ENCODE results near the gene CEP290.

Gene CEP290

DNA sequence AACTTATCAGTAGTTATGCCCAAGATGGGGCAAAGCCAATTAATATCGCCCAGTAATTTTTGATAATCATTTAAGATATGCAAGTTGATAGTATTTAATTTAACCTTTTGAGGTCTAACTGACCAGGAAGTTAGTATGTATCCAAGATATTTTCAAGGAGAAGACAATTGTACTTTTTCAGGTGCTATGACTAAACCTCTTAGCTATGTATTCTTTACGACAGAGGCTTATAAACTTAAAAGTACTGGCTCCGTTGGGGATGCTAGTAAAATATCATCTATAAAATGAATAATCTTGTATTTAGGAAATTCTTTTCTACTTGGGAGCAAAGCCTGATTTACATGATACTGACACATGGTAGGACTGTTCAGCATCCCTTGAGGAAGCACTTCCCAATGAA is 40.5 kb upstream of the CEP290 start:
- no peak overlapping the region for H3K4me3 ChIP-seq (ENCODE audit: low read depth, low read length)
- TF ChIP-seq, protein P1, sequence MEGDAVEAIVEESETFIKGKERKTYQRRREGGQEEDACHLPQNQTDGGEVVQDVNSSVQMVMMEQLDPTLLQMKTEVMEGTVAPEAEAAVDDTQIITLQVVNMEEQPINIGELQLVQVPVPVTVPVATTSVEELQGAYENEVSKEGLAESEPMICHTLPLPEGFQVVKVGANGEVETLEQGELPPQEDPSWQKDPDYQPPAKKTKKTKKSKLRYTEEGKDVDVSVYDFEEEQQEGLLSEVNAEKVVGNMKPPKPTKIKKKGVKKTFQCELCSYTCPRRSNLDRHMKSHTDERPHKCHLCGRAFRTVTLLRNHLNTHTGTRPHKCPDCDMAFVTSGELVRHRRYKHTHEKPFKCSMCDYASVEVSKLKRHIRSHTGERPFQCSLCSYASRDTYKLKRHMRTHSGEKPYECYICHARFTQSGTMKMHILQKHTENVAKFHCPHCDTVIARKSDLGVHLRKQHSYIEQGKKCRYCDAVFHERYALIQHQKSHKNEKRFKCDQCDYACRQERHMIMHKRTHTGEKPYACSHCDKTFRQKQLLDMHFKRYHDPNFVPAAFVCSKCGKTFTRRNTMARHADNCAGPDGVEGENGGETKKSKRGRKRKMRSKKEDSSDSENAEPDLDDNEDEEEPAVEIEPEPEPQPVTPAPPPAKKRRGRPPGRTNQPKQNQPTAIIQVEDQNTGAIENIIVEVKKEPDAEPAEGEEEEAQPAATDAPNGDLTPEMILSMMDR (IDR thresholded peaks at IDR 0.05; ENCODE audit: borderline replicate concordance, insufficient read depth, low read depth, low read length): no peak

- H3K4me3 ChIP-seq (ENCODE audit: low read depth, low read length): no peak overlapping the region
- TF ChIP-seq, protein P1 (IDR thresholded peaks at IDR 0.05; ENCODE audit: borderline replicate concordance, insufficient read depth, low read depth, low read length): no peak
Measured at GRCh38 chr12:88181881-88182280, 40.0 kb upstream of the CEP290 start.

DNA sequence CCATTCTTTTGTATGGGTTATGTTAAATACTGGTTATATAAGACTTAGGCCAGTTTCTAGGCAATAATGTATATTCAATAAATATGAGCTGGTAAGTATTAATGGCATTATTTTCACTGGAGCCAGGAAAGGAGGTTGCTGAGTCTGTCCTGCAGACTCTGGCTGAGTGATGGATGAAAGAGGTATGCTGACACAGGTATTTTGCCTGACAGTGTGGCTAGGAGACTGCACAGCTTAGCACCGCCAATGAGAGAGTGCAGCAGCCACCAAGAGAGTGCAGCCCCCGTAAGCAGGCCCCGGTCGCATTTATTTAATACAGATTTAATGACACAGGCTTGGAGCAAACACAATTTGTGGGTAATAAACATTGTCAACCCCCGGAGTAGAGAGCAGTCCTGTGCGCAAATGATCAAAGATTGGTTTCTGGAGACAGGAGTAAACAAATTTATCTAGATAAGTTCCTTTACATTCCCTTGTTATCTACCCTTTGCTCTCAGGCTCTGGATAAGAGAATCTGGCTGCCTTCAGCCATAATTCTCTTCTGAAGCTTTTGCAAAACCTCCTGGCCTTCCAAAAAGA is 37.6 kb upstream of the CEP290 start:
- no peak overlapping the region for H3K4me3 ChIP-seq (ENCODE audit: low read depth, low read length)
- TF ChIP-seq, protein P1 (IDR thresholded peaks at IDR 0.05; ENCODE audit: borderline replicate concordance, insufficient read depth, low read depth, low read length): no peak

- TF ChIP-seq, protein P1 (IDR thresholded peaks at IDR 0.05; ENCODE audit: borderline replicate concordance, insufficient read depth, low read depth, low read length): no peak
- no peak overlapping the region for H3K4me3 ChIP-seq (ENCODE audit: low read depth, low read length)
Measured at GRCh38 chr12:88175544-88175943, 33.7 kb upstream of the CEP290 start.

DNA sequence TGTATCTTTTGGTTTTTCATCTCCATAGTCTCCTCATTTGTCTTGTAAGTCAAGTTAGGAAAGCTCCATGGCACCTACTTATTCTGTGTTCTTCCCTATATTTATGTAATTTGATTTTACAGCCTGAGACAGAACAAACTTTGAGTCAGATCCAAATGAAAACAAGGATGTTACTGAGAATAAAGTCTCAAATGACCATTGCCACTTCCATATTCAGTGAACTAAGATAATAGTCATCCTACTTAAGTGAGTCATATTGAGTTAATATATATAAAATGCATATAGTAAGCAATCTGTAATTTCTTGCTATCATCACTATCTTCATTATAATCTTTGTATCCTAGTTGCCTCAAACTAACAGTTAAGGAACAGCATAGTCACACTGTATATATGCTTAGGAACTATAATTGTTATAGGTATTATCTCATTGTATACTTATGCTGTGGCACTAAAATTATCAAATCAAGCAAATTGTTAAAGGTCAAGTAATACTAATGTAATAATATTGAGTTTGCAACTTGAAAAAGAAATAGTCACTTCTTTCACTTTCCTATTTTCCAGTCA is 31.0 kb upstream of the CEP290 start:
- TF ChIP-seq, protein P1 (IDR thresholded peaks at IDR 0.05; ENCODE audit: borderline replicate concordance, insufficient read depth, low read depth, low read length): no peak
- no peak overlapping the region for H3K4me3 ChIP-seq (ENCODE audit: low read depth, low read length)

GRCh38 chr12:88167384-88167783 is 25.5 kb upstream of the CEP290 start:
- H3K4me3 ChIP-seq (ENCODE audit: low read depth, low read length): no peak overlapping the region
- TF ChIP-seq, protein P1 (IDR thresholded peaks at IDR 0.05; ENCODE audit: borderline replicate concordance, insufficient read depth, low read depth, low read length): no peak

GRCh38 chr12:88166179-88166578 is 24.3 kb upstream of the CEP290 start:
- no peak overlapping the region for H3K4me3 ChIP-seq (ENCODE audit: low read depth, low read length)
- TF ChIP-seq, protein P1 (IDR thresholded peaks at IDR 0.05; ENCODE audit: borderline replicate concordance, insufficient read depth, low read depth, low read length): no peak
